Head of caudate nucleus (tissue), 42 donors: ENCODE measurements around the gene KRT37.
"Not testable (repeated sequence)": the region's sequence is repeated elsewhere in the genome, so short reads cannot be mapped to it uniquely, and the experiment has no call there.

Source experiments
- DNase-seq, 42 donors: peaks; one replicate each; pipeline versions ENCODE4 v3.0.0 to v3.0.0-alpha.2; 2020 to 2021; ENCODE audit warnings: mixed read lengths in 7 of 42
- intact Hi-C: fragments of 100-400 bp; cut with DNase I; formaldehyde crosslinking; loops from one replicate; pipeline ENCODE4 v1.15.0; 2022

KRT37 gene

DNA sequence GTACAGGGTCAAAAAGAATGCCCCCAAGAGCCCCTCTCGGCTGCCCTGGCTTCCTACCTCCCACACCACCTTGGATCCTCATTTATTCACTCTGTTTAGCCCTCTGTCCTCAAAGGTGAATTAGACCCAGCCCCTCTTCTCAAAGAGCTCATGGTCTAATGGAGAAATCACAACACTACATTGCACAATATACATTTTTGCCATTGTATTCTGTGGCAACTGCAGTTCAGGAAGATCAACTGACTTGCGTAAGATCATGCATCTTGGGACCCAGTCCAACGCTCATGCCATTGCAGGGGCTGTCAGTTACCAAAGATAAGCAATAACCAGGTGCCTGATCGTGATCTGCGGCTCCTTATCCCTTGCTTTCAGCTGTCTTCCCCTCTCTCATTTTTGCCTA lies 15.0 kb upstream of the KRT37 start:
- no peak for DNase-seq
- intact Hi-C loops: no loop called here

DNA sequence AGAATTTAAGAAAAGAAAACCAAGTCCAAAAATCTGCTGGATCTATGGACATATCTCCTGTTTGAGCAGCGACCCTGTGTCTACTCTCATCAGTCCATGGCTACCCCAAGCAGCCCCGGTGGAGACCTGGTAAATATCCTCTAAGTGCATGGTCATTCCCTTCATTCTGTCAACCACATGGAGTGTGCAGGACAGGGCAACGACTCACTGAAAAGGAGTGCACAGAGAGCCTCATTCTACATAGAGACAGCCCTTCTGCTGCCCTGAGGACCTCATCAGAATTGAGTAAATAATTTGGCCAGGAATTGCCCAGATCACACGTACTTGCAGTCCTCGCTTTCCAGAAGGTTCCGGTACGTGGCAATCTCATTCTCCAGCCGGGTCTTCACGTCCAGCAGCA lies 13.4 kb upstream of the KRT37 start:
- DNase-seq: no peak
- intact Hi-C loops: no loop called here

- intact Hi-C loops: no loop called here
- no peak for DNase-seq
Observed at GRCh38 chr17:41437254-41437653, 12.9 kb upstream of the KRT37 start.

- intact Hi-C loops: no loop called here
Observed at GRCh38 chr17:41434415-41434814, 10.0 kb upstream of the KRT37 start.

GRCh38 chr17:41434005-41434404 lies 9.6 kb upstream of the KRT37 start:
- no peak for DNase-seq
- intact Hi-C loops: no loop called here

More at GRCh38 chr17:41434415-41434814, 10.0 kb upstream of the KRT37 start:
- no peak for DNase-seq

DNA sequence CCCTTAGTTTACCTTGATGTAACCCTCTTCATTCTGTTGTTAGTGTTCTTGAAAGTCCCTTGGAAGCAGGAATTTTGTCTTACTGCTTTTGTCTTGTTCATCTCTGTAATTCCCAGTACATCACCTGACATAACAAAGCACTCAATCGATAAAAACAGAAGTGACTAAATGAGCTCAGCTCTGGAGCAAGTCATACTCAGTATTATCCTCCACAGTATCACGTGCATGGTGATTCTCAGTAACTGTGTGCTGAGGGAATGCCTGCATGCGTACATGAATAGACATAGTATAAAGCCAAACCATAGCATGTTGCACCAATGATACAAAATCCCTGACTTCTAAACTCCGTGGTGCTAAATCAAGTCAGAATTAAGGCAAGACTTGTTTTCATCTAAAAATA lies 9.2 kb upstream of the KRT37 start:
- no peak for DNase-seq
- intact Hi-C loops: no loop called here

GRCh38 chr17:41430376-41430775 lies 6.0 kb upstream of the KRT37 start:
- DNase-seq, intact Hi-C loops: not testable (repeated sequence)

DNA sequence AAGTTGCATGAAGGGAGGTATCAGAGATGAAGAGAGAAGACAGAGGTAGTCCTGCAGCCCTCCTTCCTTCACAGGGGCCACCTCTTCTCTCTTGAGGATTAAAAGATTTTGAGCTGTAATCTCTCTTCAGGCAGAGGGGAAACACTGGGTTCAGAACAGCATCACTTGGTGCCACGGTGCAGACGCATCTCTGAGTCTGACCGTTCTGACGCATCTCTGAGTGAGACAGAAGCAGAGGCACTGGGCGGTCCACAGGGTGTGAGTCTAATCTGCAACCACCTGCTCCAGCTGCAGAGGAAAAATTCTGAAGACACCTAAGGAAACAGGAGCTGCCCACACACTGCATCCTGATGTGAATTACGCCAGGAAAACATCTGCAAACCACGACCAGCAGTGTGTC lies 5.3 kb upstream of the KRT37 start:
- no peak for DNase-seq
- intact Hi-C loops: no loop called here

- DNase-seq: no peak
- intact Hi-C loops: no loop called here
Observed at GRCh38 chr17:41428591-41429291, 4.4 kb upstream of the KRT37 start.

- intact Hi-C loops, DNase-seq: not testable (repeated sequence)
Observed at GRCh38 chr17:41422586-41422985, 1.8 kb downstream of the KRT37 start.

GRCh38 chr17:41421617-41422016 lies 2.8 kb downstream of the KRT37 start:
- no peak for DNase-seq
- intact Hi-C loops: no loop called here

GRCh38 chr17:41421116-41421515 lies 3.3 kb downstream of the KRT37 start:
- no peak for DNase-seq
- intact Hi-C loops: no loop called here

DNA sequence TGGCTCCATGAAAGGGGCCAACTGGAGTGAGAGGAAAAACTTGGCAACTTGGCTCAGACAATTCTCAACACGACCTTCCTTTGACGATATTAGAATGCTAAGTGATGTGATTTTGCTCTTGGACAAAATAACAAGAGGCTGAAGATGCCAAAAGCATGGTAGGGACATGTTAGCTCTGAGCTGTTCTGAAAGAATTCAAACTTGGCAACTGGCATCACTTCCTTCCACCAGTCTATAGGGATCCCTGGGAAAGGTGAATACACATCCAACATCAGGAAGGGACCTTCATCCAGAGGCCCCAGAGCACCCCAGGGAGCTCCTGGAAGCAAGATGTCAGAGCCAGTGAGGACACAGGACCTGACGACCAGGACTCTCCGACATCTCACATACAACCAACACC lies 4.3 kb downstream of the KRT37 start:
- intact Hi-C loops: no loop called here
- no peak for DNase-seq

- no peak for DNase-seq
- intact Hi-C loops: no loop called here
Observed at GRCh38 chr17:41419716-41420115, 4.7 kb downstream of the KRT37 start.

DNA sequence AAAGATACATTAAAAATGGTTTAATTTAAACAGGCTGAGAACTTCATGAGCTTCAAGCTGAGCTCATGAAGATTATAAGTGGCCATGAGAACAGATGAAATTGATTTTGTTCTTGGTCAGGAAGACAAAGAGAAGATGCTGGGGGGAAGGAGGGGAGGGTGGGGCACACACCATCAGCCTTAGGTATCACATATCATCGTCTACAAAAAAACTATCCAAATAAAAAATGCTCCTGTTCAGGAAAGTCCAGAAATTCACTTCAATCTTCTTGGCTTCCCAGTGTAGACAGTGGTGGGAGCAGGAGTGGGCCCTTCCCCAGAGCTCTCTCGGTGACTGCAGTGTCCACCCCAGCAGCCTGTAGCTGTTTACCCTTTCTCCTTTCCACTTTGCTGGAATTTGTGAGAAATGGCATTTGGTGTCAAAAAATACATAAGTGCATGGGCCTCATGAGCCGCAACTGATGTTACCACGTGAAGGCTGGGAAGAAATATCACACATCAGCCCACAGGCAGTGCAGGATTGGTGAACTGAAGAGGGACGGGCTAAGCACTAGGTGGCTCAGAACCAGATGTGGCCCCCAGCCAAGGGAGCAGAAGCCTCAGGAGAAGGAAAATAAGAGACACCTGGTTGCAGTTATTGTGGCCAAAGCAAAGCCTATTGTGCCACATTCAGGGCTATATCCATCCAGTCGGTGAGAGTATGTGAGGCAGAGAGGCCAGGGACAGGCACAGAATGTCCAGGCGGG lies 6.1 kb downstream of the KRT37 start:
- no peak for DNase-seq
- intact Hi-C loops: no loop called here

DNA sequence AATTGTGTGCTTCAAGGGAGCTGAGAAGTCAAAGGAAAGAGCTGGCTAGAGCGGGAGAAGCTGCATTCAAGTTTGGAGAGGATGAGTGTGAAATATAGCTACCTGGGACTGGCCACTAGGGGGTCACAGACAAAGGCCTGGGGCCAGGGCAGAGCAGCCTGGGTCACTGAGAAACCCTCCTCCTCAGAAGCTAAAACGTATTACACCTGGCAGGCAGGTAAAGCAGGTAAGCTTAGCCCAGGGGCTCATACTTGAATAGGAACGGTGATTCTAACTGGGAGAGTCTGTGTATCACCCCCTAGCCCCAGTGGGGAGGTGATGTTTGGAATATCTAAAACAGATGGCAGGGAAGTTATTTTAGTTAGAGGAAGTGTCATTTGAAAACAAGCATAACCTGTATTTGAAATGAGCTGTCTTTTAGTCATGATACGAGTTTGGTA lies 6.8 kb downstream of the KRT37 start:
- intact Hi-C loops: no loop called here
- DNase-seq: no peak

DNA sequence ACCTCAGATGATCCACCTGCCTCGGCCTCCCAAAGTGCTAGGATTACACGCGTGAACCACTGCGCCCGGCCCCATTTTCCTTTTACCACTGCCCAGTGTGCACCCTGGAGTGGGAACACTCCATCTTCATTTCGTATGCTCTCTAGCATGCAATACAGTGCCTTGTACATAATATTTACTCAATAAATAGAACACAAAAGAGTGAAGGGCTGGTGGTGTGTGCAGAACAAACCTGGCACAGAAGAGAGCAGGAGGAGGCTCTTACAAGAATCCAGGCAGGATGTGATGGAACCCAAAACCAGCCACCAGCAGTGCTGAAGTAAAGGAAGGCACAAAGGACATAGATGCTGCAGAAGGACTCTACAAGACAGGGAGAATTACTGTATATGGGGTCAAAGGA lies 7.3 kb downstream of the KRT37 start:
- no peak for DNase-seq
- intact Hi-C loops: no loop called here

- intact Hi-C loops: no loop called here
- DNase-seq: no peak
Observed at GRCh38 chr17:41416479-41416878, 7.9 kb downstream of the KRT37 start.

DNA sequence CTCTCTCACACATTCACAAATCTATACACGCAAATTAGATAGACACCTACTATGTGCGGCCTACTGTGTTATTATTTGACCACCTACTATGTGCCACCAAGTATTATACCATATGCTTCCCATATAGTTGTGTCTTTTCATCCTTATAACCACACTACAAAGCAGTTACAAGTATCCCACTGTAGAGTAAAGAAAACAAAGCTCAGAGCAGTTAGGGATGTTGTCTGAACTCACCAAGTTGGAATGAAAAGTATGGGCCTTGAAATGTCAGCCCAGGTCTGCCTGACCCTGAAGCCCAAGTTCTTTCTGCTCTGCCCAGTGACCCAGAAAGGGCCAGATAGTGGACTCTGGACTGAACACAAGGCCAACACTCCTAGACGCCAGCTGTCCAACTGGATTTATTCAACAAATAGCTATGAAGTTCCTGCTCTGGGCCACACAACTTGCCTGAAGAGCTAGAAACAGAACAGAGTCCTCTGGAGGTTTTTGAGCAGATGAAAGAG lies 8.5 kb downstream of the KRT37 start:
- intact Hi-C loops: no loop called here
- DNase-seq: no peak

GRCh38 chr17:41415411-41415810 lies 9.0 kb downstream of the KRT37 start:
- no peak for DNase-seq
- intact Hi-C loops: no loop called here

DNA sequence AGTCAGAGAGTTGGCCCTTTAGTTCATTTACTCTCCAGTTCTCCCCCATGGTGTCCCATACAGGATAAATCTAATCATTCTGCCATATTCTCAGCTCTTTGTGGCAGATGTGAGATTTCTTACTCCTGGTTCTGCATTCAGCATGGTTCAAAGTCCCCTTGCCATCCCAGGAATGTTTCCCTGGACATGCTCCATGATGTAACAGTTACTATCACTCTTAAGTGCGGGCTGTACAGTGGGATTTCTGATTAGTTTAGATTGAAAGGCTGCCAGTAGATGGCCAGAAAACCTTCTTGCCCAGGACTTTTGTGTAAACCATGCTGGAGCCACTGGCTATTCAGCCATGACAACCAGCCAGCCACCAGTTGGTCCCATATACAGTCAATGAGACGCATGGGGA lies 10.4 kb downstream of the KRT37 start:
- no peak for DNase-seq
- intact Hi-C loops: no loop called here
